GM12878 (cell line): ENCODE results near the gene EHD4. TPM values are rescaled to one million over a fixed set of nuclear protein-coding genes. Genes with fewer than 3 reads are reported as not detected.

Experiments used
- ATAC-seq: fragments of 200-7000 bp; cut with Tn5 transposase; 3 replicates; pipeline ENCODE4 v1.9.1; 2020; ENCODE audit warnings: mild to moderate bottlenecking, moderate library complexity
- BruUV-seq: library from RNA; stranded (reverse); fragments of 400-500 nt; replicated peaks from 2 replicates; lab custom pipeline; 2021; lab: Mats Ljungman, UMichigan
- CTCF ChIA-PET: fragments of 300-600 bp; sonication (Branson Sonifier 250); formaldehyde crosslinking; extraction: SDS; loops from one replicate; lab custom pipeline; 2021; ENCODE audit warnings: inconsistent platforms; lab: Yijun Ruan, JAX
- POLR2A ChIA-PET: fragments of 350-600 bp; formaldehyde crosslinking; extraction: SDS; loops from one replicate; lab custom pipeline; 2021; ENCODE audit warnings: inconsistent platforms; lab: Charles Lee
- RAD21 ChIA-PET: fragments of 300-600 bp; sonication (Branson Sonifier 250); formaldehyde crosslinking; loops from one replicate; lab custom pipeline; 2023; ENCODE audit warnings: antibody characterized with exemption; ENCODE audit not compliant: unreplicated experiment; lab: Charles Lee
- SMC1A ChIA-PET: fragments of 300-600 bp; sonication (Branson Sonifier 250); formaldehyde crosslinking; loops from one replicate; lab custom pipeline; 2023; ENCODE audit not compliant: unreplicated experiment, uncharacterized antibody; lab: Charles Lee
- DNase-seq: peaks from one replicate; pipeline ENCODE4 v3.0.0-alpha.2; 2011; ENCODE audit warnings: low read depth, low spot score
- FAIRE-seq: peaks from 3 replicates; lab custom pipeline; 2011; peaks lifted over from hg19 to GRCh38; lab: Jason Lieb, UNC
- H2AFZ ChIP-seq: 2 replicates; pipeline ENCODE4 v1.6.0; 2011; ENCODE audit warnings: low read depth, low read length, control low read depth; ENCODE audit not compliant: control insufficient read depth
- H3K27ac ChIP-seq: 2 replicates; pipeline ENCODE4 v1.5.1; 2011; ENCODE audit warnings: control low read depth; ENCODE audit not compliant: control insufficient read depth, insufficient read depth
- H3K27me3 ChIP-seq, 2 experiments: replicated peaks in 1 of 2; 2 replicates each; pipeline versions ENCODE4 v1.6.0 to v1.6.1; 2011; ENCODE audit warnings: low read length in 1 of 2; ENCODE audit not compliant: control insufficient read depth in 2 of 2, insufficient read depth in 2 of 2
- H3K36me3 ChIP-seq, 2 experiments: 2 replicates each; pipeline ENCODE4 v1.5.1; 2011; ENCODE audit warnings: low read length in 1 of 2; ENCODE audit not compliant: control insufficient read depth in 2 of 2, insufficient read depth in 2 of 2
- H3K4me1 ChIP-seq: 2 replicates; pipeline ENCODE4 v1.6.1; 2011; ENCODE audit warnings: mild to moderate bottlenecking, low read length, moderate library complexity, mixed read lengths; ENCODE audit not compliant: control insufficient read depth, insufficient read depth
- H3K4me2 ChIP-seq: 2 replicates; pipeline ENCODE4 v1.6.0; 2011; ENCODE audit warnings: control low read depth; ENCODE audit not compliant: control insufficient read depth, insufficient read depth
- H3K4me3 ChIP-seq: fragments of 200-600 bp; sonication (generic); 2 replicates; pipeline ENCODE4 v1.5.1; 2016
- H3K79me2 ChIP-seq: 2 replicates; pipeline ENCODE4 v1.6.0; 2011; ENCODE audit warnings: low read length; ENCODE audit not compliant: control insufficient read depth, insufficient read depth
- H3K9ac ChIP-seq: 2 replicates; pipeline ENCODE4 v1.8.0; 2011; ENCODE audit warnings: low read length, control low read depth, mixed read lengths; ENCODE audit not compliant: control insufficient read depth, insufficient read depth
- H3K9me3 ChIP-seq: replicated peaks from 3 replicates; pipeline ENCODE4 v1.5.1; 2011; ENCODE audit warnings: mild to moderate bottlenecking, low read length; ENCODE audit not compliant: control insufficient read depth, insufficient read depth
- H4K20me1 ChIP-seq: 2 replicates; pipeline ENCODE4 v1.6.0; 2011; ENCODE audit not compliant: control insufficient read depth, insufficient read depth
- CBX5 ChIP-seq: sonication (generic); IDR thresholded peaks from 2 replicates; pipeline ENCODE4 v1.6.1; 2016; ENCODE audit warnings: low read depth, moderate library complexity, mild to moderate bottlenecking, inconsistent platforms
- E2F4 ChIP-seq: IDR thresholded peaks from 2 replicates; pipeline ENCODE4 v1.6.1; 2012; ENCODE audit warnings: low read depth, low read length, improper control_type of control experiment
- FOS ChIP-seq: IDR thresholded peaks from 3 replicates; pipeline ENCODE4 v1.6.1; 2011; ENCODE audit warnings: borderline replicate concordance; ENCODE audit not compliant: insufficient read length; ENCODE audit errors: extremely low read depth
- MAX ChIP-seq: IDR thresholded peaks from 2 replicates; pipeline ENCODE4 v1.6.1; 2012; ENCODE audit warnings: low read depth, low read length, improper control_type of control experiment
- NFYA ChIP-seq: IDR thresholded peaks from 2 replicates; pipeline ENCODE4 v1.6.1; 2011; ENCODE audit warnings: low read depth, mild to moderate bottlenecking, low read length, improper control_type of control experiment, borderline replicate concordance
- ZZZ3 ChIP-seq: IDR thresholded peaks from 2 replicates; pipeline ENCODE4 v1.6.1; 2011; ENCODE audit warnings: low read depth; ENCODE audit not compliant: control insufficient read depth, insufficient read length
- WGBS: methylation state at CpG from one replicate; pipeline ENCODE4 v1.1.6; 2016; ENCODE audit warnings: low lambda C conversion rate; ENCODE audit not compliant: insufficient replicate concordance, insufficient coverage; ENCODE audit errors: missing lambda C conversion rate; 5-methylcytosine and 5-hydroxymethylcytosine counted together
- in situ Hi-C: fragments of 300-500 bp; cut with MboI; formaldehyde crosslinking; loops from 9 replicates; pipeline ENCODE4 v1.14.3; 2018; ENCODE audit warnings: mixed read lengths
- intact Hi-C: fragments of 100-400 bp; cut with micrococcal nuclease; formaldehyde crosslinking; loops from one replicate; pipeline ENCODE4 v1.14.2; 2022; ENCODE audit not compliant: unreplicated experiment
- polyA plus RNA-seq, 11 experiments: library from polyadenylated mRNA; depleted of rRNA in 4 of 11; unstranded in 6 of 11; stranded (reverse) in 5 of 11; fragments of >200 nt; fragmentation: Nextera tagmentation in 4 of 11; fragmentation: Illumina TruSeq in 1 of 11; extraction: Ambion mirVana in 4 of 11; extraction: Trizol in 1 of 11; gene quantifications; 1 replicate in 1 of 11; 2 replicates in 10 of 11; pipeline versions ENCODE4 v1.2.1 to v1.2.3, GENCODE V29; 2011 to 2016; ENCODE audit warnings: inconsistent platforms in 2 of 11, missing spikeins in 2 of 11, low read depth in 1 of 11
- total RNA-seq, 4 experiments: library from RNA; depleted of rRNA in 3 of 4; stranded (reverse); fragments of >200 nt in 3 of 4; fragmentation: Illumina TruSeq in 1 of 4; extraction: Trizol in 1 of 4; gene quantifications; 2 replicates each; pipeline versions ENCODE4 v1.2.1 to v1.2.3, GENCODE V29; 2013 to 2021
- TF ChIP-seq, protein P1 (sequence below): IDR thresholded peaks from 2 replicates; pipeline ENCODE4 v1.6.1; 2012; ENCODE audit warnings: improper control_type of control experiment, low read depth, low read length; ENCODE audit not compliant: insufficient replicate concordance
- TF ChIP-seq, protein P2 (sequence below): IDR thresholded peaks from 2 replicates; pipeline ENCODE4 v1.6.1; 2011; ENCODE audit warnings: low read depth, low read length, improper control_type of control experiment, borderline replicate concordance

EHD4 gene
- total and polyA plus RNA-seq, 10 of the 15 experiments (the other 5 are each of a cell fraction or from before 2014, with no cell fraction given), result 4.2 to 62.9 (median 44.7) TPM

- H3K9me3 ChIP-seq, result no peaks in the 10 kb centered on the region; the same call in 2 of the 3 replicates
- no TSS peak for BruUV-seq
- H2AFZ ChIP-seq, result no peak overlapping the region
- H3K4me2 ChIP-seq, result no peak overlapping the region
- no peak overlapping the region for H3K9ac ChIP-seq
- FAIRE-seq (no peak), ATAC-seq (no peak), DNase-seq (no peak)
- WGBS, result 92% methylated on average over 17 of the region's 17 CpGs
- TF ChIP-seq FOS (no peak), E2F4 (no peak), NFYA (no peak), CBX5 (no peak), MAX (no peak), ZZZ3 (no peak)
- TF ChIP-seq, protein P1, sequence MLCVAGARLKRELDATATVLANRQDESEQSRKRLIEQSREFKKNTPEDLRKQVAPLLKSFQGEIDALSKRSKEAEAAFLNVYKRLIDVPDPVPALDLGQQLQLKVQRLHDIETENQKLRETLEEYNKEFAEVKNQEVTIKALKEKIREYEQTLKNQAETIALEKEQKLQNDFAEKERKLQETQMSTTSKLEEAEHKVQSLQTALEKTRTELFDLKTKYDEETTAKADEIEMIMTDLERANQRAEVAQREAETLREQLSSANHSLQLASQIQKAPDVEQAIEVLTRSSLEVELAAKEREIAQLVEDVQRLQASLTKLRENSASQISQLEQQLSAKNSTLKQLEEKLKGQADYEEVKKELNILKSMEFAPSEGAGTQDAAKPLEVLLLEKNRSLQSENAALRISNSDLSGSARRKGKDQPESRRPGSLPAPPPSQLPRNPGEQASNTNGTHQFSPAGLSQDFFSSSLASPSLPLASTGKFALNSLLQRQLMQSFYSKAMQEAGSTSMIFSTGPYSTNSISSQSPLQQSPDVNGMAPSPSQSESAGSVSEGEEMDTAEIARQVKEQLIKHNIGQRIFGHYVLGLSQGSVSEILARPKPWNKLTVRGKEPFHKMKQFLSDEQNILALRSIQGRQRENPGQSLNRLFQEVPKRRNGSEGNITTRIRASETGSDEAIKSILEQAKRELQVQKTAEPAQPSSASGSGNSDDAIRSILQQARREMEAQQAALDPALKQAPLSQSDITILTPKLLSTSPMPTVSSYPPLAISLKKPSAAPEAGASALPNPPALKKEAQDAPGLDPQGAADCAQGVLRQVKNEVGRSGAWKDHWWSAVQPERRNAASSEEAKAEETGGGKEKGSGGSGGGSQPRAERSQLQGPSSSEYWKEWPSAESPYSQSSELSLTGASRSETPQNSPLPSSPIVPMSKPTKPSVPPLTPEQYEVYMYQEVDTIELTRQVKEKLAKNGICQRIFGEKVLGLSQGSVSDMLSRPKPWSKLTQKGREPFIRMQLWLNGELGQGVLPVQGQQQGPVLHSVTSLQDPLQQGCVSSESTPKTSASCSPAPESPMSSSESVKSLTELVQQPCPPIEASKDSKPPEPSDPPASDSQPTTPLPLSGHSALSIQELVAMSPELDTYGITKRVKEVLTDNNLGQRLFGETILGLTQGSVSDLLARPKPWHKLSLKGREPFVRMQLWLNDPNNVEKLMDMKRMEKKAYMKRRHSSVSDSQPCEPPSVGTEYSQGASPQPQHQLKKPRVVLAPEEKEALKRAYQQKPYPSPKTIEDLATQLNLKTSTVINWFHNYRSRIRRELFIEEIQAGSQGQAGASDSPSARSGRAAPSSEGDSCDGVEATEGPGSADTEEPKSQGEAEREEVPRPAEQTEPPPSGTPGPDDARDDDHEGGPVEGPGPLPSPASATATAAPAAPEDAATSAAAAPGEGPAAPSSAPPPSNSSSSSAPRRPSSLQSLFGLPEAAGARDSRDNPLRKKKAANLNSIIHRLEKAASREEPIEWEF, result no peak
- TF ChIP-seq, protein P2, sequence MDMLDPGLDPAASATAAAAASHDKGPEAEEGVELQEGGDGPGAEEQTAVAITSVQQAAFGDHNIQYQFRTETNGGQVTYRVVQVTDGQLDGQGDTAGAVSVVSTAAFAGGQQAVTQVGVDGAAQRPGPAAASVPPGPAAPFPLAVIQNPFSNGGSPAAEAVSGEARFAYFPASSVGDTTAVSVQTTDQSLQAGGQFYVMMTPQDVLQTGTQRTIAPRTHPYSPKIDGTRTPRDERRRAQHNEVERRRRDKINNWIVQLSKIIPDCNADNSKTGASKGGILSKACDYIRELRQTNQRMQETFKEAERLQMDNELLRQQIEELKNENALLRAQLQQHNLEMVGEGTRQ, result no peak
- no peaks in the 10 kb centered on the region; the same call in 1 of the 2 replicates for H4K20me1 ChIP-seq
- intact Hi-C loops, result no loop called here
- SMC1A ChIA-PET, result interaction anchor here (0.6 kb wide), 1 partner anchor 1360 kb away, joined by 3 read pairs; no protein-coding TSS in a partner anchor
- H3K27ac ChIP-seq, result no peak overlapping the region
- H3K4me1 ChIP-seq, result no peaks in the 10 kb centered on the region
- H3K79me2 ChIP-seq, result peaks cover 2% of the 10 kb centered on the region
- RAD21 ChIA-PET, result no interaction called here
- in situ Hi-C loops, result no loop called here
- H3K36me3 ChIP-seq, result peaks cover 42 to 53% of the 10 kb centered on the region in 2 experiments
- H3K4me3 ChIP-seq, result no peak overlapping the region
- CTCF ChIA-PET, result interaction anchor here (1.0 to 2.9 kb wide), 2 partner anchors 135 kb away, joined by 4 to 16 read pairs; partner anchors contain the start of gene MAPKBP1
- H3K27me3 ChIP-seq, result no peaks in the 10 kb centered on the region
- POLR2A ChIA-PET, result no interaction called here
Observed at GRCh38 chr15:41908736-41909461, 63.5 kb downstream of the EHD4 start.
